T-helper 2 cell (primary cell): ENCODE results near the gene MRPS2.
"Not testable (repeated sequence)": the region's sequence is repeated elsewhere in the genome, so short reads cannot be mapped to it uniquely, and the experiment has no call there.

Source experiments
- DNase-seq, 5 experiments: peaks; one replicate each; pipeline versions ENCODE4 v3.0.0 to v3.0.0-alpha.2; 2012 to 2022
- total RNA-seq, 2 donors: gene quantifications; one replicate each; lab custom pipeline; 2026; lab: John Stamatoyannopoulos, UW

Gene MRPS2
- total RNA-seq: 14.9 to 16.8 reads per million in 2 donors

GRCh38 chr9:135500525-135501260, at the start of gene MRPS2:
MRPS2 (plus strand) TSS chr9:135500682; CDS start chr9:135500711, 29 bp downstream.
- peak; percentile 66 to 90 (median 76) for DNase-seq

- no peak for DNase-seq
Observed at GRCh38 chr9:135450956-135451355, 49.5 kb upstream of the MRPS2 start.

GRCh38 chr9:135451909-135452308, 48.6 kb upstream of the MRPS2 start:
- not testable (repeated sequence) for DNase-seq

- no peak for DNase-seq
Observed at GRCh38 chr9:135454737-135455136, 45.7 kb upstream of the MRPS2 start.

GRCh38 chr9:135455401-135456030, 45.0 kb upstream of the MRPS2 start:
- no peak for DNase-seq

GRCh38 chr9:135456436-135457104, 43.9 kb upstream of the MRPS2 start:
- no peak for DNase-seq

GRCh38 chr9:135458478-135458877, 42.0 kb upstream of the MRPS2 start:
- DNase-seq: not testable (repeated sequence)

GRCh38 chr9:135461936-135462335, 38.5 kb upstream of the MRPS2 start:
- DNase-seq: no peak

- no peak for DNase-seq
Observed at GRCh38 chr9:135463140-135463539, 37.3 kb upstream of the MRPS2 start.

GRCh38 chr9:135464181-135464580, 36.3 kb upstream of the MRPS2 start:
- DNase-seq: no peak

GRCh38 chr9:135468854-135469521, 31.5 kb upstream of the MRPS2 start:
- DNase-seq: peak in 3 of 5 experiments; percentile 23 to 87 (median 64)

- DNase-seq: no peak
Observed at GRCh38 chr9:135471791-135472640, 28.5 kb upstream of the MRPS2 start.

GRCh38 chr9:135473972-135474543, 26.4 kb upstream of the MRPS2 start:
- no peak for DNase-seq

GRCh38 chr9:135474915-135475314, 25.6 kb upstream of the MRPS2 start:
- peak in 1 of 5 experiments; percentile 19 for DNase-seq

GRCh38 chr9:135476561-135477355, 23.7 kb upstream of the MRPS2 start:
- no peak for DNase-seq

- no peak for DNase-seq
Observed at GRCh38 chr9:135478191-135478590, 22.3 kb upstream of the MRPS2 start.

- no peak for DNase-seq
Observed at GRCh38 chr9:135478829-135479468, 21.5 kb upstream of the MRPS2 start.

- DNase-seq: no peak
Observed at GRCh38 chr9:135479469-135480052, 20.9 kb upstream of the MRPS2 start, which contains the start of gene PPP1R26. PPP1R26 (plus strand) TSS chr9:135479782; CDS start chr9:135484511, 4,729 bp downstream.

GRCh38 chr9:135480071-135480939, 20.2 kb upstream of the MRPS2 start:
- DNase-seq: no peak
